Lower leg skin (tissue), 4 donors: ENCODE results near the gene SCMH1. TPM values are rescaled to one million over a fixed set of nuclear protein-coding genes. Genes with fewer than 3 reads are reported as not detected.

Experiments
- DNase-seq, 2 donors: peaks; one replicate each; pipeline ENCODE4 v3.0.0-alpha.2; 2019; ENCODE audit warnings: low spot score in 2 of 2
- H3K4me3 ChIP-seq: fragments of 200-600 bp; sonication (generic); 2 replicates; pipeline ENCODE4 v1.5.1; 2017; ENCODE audit warnings: mild to moderate bottlenecking, low read depth; ENCODE audit not compliant: poor library complexity, severe bottlenecking
- CTCF ChIP-seq, 3 donors: fragments of 450-650 bp; IDR thresholded peaks; one replicate each; pipeline ENCODE4 v1.5.1; 2016; ENCODE audit warnings: antibody characterized with exemption in 3 of 3, mild to moderate bottlenecking in 3 of 3, moderate library complexity in 2 of 3
- POLR2A ChIP-seq, 2 donors: fragments of 450-650 bp; IDR thresholded peaks; one replicate each; pipeline ENCODE4 v1.6.1; 2016 to 2017; ENCODE audit warnings: antibody characterized with exemption in 2 of 2, mild to moderate bottlenecking in 1 of 2, moderate library complexity in 1 of 2
- WGBS, 2 donors: methylation state at CpG; one replicate each; pipeline ENCODE4 v1.1.5; 2018; 5-methylcytosine and 5-hydroxymethylcytosine counted together
- intact Hi-C: fragments of 100-400 bp; cut with DNase I; formaldehyde crosslinking; loops from one replicate; pipeline ENCODE4 v1.15.0; 2023; ENCODE audit warnings: low total_unique reads
- total RNA-seq, 4 donors: library from RNA; depleted of rRNA; stranded (reverse); fragments of >200 nt; gene quantifications; one replicate each; pipeline ENCODE4 v1.1.0, GENCODE V29; 2016

SCMH1 gene
- total RNA-seq, 4 donors from 2014 or later: 8.9 to 30.9 (median 21.8) TPM

- 93 to 95% methylated on average over 5 of the region's 5 CpGs for WGBS, 2 donors
- no peak overlapping the region for H3K4me3 ChIP-seq
- intact Hi-C loops: no loop called here
- TF ChIP-seq CTCF (IDR thresholded peaks at IDR 0.05): no peak
- no peak for TF ChIP-seq POLR2A (IDR thresholded peaks at IDR 0.05)
- no peak for DNase-seq
These were observed 143.2 kb downstream of the SCMH1 start for GRCh38 chr1:41098730-41099460.

GRCh38 chr1:41097105-41097504 lies 145.0 kb downstream of the SCMH1 start:
- no peak overlapping the region for H3K4me3 ChIP-seq
- no peak for TF ChIP-seq POLR2A (IDR thresholded peaks at IDR 0.05)
- TF ChIP-seq CTCF (IDR thresholded peaks at IDR 0.05): no peak
- DNase-seq: no peak
- WGBS, 2 donors: 77 to 82% methylated on average over 4 of the region's 4 CpGs
- intact Hi-C loops: no loop called here

- intact Hi-C loops: no loop called here
- H3K4me3 ChIP-seq: no peak overlapping the region
- WGBS, 2 donors: 52 to 61% methylated on average over 5 of the region's 5 CpGs
- TF ChIP-seq CTCF (IDR thresholded peaks at IDR 0.05) (no peak), POLR2A (IDR thresholded peaks at IDR 0.05) (no peak)
- DNase-seq: no peak
These were observed 148.3 kb downstream of the SCMH1 start for GRCh38 chr1:41093826-41094225.

DNA sequence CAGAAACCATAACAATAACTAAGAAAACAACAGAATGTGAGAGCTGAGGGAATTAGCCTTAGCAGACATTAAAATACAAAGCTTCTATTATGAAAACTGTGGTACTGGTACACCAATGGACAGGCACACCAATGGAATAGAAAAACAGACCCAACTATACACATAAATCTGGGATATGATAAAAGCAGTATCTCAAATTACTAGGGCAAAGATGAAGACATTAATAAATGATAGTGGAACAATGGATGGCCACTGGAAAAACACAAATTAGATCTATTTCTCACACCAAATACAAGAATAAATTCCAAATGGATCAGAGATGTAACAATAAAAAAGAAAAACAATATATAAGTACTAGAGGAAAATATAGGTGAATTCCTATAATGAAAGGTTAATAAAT lies 155.2 kb downstream of the SCMH1 start:
- intact Hi-C loops: no loop called here
- no peak for DNase-seq
- no peak for TF ChIP-seq CTCF (IDR thresholded peaks at IDR 0.05)
- TF ChIP-seq POLR2A (IDR thresholded peaks at IDR 0.05): no peak
- no peak overlapping the region for H3K4me3 ChIP-seq

- DNase-seq: no peak
- TF ChIP-seq POLR2A (IDR thresholded peaks at IDR 0.05) (no peak), CTCF (IDR thresholded peaks at IDR 0.05) (no peak)
- intact Hi-C loops: no loop called here
These were observed 163.5 kb downstream of the SCMH1 start for GRCh38 chr1:41078616-41079015.

GRCh38 chr1:41078193-41078592 lies 163.9 kb downstream of the SCMH1 start:
- no peak for DNase-seq
- no peak overlapping the region for H3K4me3 ChIP-seq
- 95 to 98% methylated on average over 3 of the region's 3 CpGs for WGBS, 2 donors
- TF ChIP-seq CTCF (IDR thresholded peaks at IDR 0.05): no peak
- TF ChIP-seq POLR2A (IDR thresholded peaks at IDR 0.05): no peak
- intact Hi-C loops: no loop called here

More at GRCh38 chr1:41078616-41079015, 163.5 kb downstream of the SCMH1 start:
- WGBS, 2 donors: 87 to 90% methylated on average over 2 of the region's 2 CpGs
- no peak overlapping the region for H3K4me3 ChIP-seq
